Panc1 (cell line): ENCODE results near the gene CBX8.

Experiments used
- CTCF ChIP-seq: fragments of 450-650 bp; IDR thresholded peaks from 2 replicates; pipeline ENCODE4 v1.5.1; 2017; ENCODE audit warnings: mild to moderate bottlenecking
- SIN3A ChIP-seq: IDR thresholded peaks from 2 replicates; pipeline ENCODE4 v1.6.1; 2012; ENCODE audit warnings: low read depth, mild to moderate bottlenecking, low read length, moderate library complexity, borderline replicate concordance; ENCODE audit not compliant: insufficient read depth
- TCF7L2 ChIP-seq: IDR thresholded peaks from 2 replicates; pipeline ENCODE4 v1.6.1; 2011; ENCODE audit warnings: mild to moderate bottlenecking, low read depth, low read length, inconsistent platforms
- TF ChIP-seq, protein P1 (sequence below), 2 experiments: IDR thresholded peaks; 2 replicates each; pipeline ENCODE4 v1.6.1; 2011 to 2012; ENCODE audit warnings: low read depth in 2 of 2, control low read depth in 1 of 2, low read length in 1 of 2, mild to moderate bottlenecking in 1 of 2, moderate library complexity in 1 of 2; ENCODE audit not compliant: insufficient read depth in 1 of 2

DNA sequence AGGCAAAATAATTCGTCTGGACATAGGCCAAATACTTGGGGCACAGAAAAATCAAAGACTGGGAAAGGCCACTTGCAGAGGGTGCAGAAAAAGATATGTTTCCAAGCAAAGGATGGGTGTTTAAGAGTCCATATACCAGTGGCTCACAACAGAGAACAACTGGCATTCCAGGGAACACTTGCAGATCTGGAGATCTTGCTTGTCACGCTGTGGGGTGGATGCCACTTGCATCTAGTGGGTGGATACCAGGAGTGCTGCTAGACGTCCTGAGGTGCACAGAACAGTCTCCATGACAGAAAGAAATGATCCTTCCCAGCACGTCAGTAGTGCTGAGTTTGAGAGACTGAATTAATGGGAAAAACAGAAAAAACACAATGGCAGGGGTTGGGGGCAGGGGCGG is 8.4 kb downstream of the CBX8 start:
- TF ChIP-seq CTCF (no peak), SIN3A (no peak), TCF7L2 (no peak)
- TF ChIP-seq, protein P1, sequence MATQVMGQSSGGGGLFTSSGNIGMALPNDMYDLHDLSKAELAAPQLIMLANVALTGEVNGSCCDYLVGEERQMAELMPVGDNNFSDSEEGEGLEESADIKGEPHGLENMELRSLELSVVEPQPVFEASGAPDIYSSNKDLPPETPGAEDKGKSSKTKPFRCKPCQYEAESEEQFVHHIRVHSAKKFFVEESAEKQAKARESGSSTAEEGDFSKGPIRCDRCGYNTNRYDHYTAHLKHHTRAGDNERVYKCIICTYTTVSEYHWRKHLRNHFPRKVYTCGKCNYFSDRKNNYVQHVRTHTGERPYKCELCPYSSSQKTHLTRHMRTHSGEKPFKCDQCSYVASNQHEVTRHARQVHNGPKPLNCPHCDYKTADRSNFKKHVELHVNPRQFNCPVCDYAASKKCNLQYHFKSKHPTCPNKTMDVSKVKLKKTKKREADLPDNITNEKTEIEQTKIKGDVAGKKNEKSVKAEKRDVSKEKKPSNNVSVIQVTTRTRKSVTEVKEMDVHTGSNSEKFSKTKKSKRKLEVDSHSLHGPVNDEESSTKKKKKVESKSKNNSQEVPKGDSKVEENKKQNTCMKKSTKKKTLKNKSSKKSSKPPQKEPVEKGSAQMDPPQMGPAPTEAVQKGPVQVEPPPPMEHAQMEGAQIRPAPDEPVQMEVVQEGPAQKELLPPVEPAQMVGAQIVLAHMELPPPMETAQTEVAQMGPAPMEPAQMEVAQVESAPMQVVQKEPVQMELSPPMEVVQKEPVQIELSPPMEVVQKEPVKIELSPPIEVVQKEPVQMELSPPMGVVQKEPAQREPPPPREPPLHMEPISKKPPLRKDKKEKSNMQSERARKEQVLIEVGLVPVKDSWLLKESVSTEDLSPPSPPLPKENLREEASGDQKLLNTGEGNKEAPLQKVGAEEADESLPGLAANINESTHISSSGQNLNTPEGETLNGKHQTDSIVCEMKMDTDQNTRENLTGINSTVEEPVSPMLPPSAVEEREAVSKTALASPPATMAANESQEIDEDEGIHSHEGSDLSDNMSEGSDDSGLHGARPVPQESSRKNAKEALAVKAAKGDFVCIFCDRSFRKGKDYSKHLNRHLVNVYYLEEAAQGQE (IDR thresholded peaks at IDR 0.05; ENCODE audit: insufficient read depth in 1 of 2, low read depth in 2 of 2, low read length in 1 of 2), result no peak
